Skin epidermis (tissue), 12 donors: ENCODE data around the gene DNAJA1.
A peak's percentile ranks its signal among the peaks of the same experiment; 100 is the strongest.
"Not testable (repeated sequence)": the region's sequence is repeated elsewhere in the genome, so short reads cannot be mapped to it uniquely, and the experiment has no call there.

Experiments used
- H3K27ac ChIP-seq, 21 experiments: fragments of 200-600 bp; sonication (generic) in 11 of 21; one replicate each; pipeline ENCODE4 v1.5.0; 2020; ENCODE audit warnings: mild to moderate bottlenecking in 3 of 21, inconsistent platforms in 2 of 21, moderate library complexity in 2 of 21
- H3K4me3 ChIP-seq, 7 experiments: fragments of 200-600 bp; sonication (generic) in 2 of 7; one replicate each; pipeline ENCODE4 v1.5.0; 2020; ENCODE audit warnings: inconsistent platforms in 2 of 7, mild to moderate bottlenecking in 2 of 7, moderate library complexity in 1 of 7

The DNAJA1 gene

GRCh38 chr9:33068991-33069390 lies 43.9 kb downstream of the DNAJA1 start:
- H3K4me3 ChIP-seq: no peak overlapping the region
- peak overlapping the region in 1 of 21 experiments; percentile 12 for H3K27ac ChIP-seq

- Histone ChIP-seq H3K27ac (peak within 1 kb of the TSS; percentile 75 to 99 (median 93)), H3K4me3 (peak within 1 kb of the TSS; percentile 51 to 84 (median 77))
Observed at GRCh38 chr9:33076046-33077004, 51.3 kb downstream of the DNAJA1 start, which contains the start of gene SMU1. Gene SMU1 (minus strand): TSS chr9:33076674. CDS start chr9:33076608, 66 bp downstream.

DNA sequence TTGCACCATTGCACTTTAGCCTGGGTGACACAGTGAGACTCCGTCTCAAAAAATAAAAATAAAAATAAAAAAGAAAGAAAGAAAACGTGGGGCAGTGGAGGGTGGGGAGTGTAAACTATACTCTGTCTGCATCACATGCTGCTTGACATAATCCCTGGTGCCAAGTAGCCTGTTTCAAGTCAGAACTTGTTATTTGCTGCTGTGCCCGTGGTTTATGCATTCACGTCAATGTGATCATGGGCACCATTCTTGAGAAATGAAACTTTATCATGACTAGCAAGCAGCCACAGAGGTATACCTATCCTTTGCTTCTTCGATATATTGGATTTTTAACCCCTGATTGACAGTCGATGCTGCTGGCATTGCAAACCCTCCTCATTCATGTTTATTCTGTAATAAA lies 55.5 kb downstream of the DNAJA1 start:
- H3K27ac ChIP-seq: peak overlapping the region in 20 of 21 experiments; percentile 6 to 85 (median 74)
- H3K4me3 ChIP-seq: peak overlapping the region in 1 of 7 experiments; percentile 5

- H3K27ac ChIP-seq: peak overlapping the region in 20 of 21 experiments; percentile 6 to 85 (median 74)
- H3K4me3 ChIP-seq: peak overlapping the region in 2 of 7 experiments; percentile 5 to 8
Observed at GRCh38 chr9:33081128-33081851, 56.2 kb downstream of the DNAJA1 start.

DNA sequence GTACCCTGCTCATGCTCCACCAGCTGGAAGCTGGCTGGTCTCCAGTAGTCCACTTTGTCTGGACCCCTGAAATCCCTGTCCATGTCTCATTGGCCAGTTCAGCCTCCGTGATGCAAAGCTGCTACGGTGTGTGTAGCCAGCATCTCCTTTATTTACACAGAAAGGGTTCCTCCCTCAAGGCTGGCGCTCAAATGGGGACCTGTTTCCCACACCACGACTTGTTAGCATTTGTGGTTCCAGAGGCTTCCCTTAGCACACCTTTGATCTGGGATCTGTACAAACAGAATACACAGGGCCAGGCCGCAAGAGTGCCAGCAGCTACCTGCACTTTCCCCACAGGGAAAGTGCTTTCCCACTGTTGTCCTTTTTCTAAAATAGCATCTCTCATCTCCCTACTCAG lies 57.1 kb downstream of the DNAJA1 start:
- peak overlapping the region in 7 of 21 experiments; percentile 70 to 83 (median 81) for H3K27ac ChIP-seq
- H3K4me3 ChIP-seq: no peak overlapping the region

GRCh38 chr9:33082538-33083326 lies 57.7 kb downstream of the DNAJA1 start:
- H3K27ac ChIP-seq: peak overlapping the region in 6 of 21 experiments; percentile 9 to 81 (median 54)
- no peak overlapping the region for H3K4me3 ChIP-seq

DNA sequence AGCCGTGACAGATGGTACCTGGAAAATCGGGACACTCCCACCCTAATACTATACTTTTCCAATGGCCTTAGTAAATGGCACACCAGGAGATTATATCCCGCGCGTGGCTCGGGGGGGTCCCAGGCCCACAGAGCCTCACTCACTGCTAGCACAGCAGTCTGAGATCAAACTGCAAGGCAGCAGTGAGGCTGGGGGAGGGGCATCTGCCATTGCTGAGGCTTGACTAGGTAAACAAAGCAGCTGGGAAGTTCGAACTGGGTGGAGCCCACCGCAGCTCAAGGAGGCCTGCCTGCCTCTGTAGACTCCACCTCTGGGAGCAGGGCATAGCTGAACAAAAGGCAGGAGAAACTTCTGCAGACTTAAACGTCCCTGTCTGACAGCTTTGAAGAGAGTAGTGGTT lies 60.6 kb downstream of the DNAJA1 start:
- not testable (repeated sequence) for H3K27ac ChIP-seq, H3K4me3 ChIP-seq
